T47D (cell line): ENCODE measurements around the gene IDUA.
A peak's percentile ranks its signal among the peaks of the same experiment; 100 is the strongest.

ENCODE experiments used
- DNase-seq, 2 experiments: peaks; one replicate each; pipeline versions ENCODE4 v3.0.0 to v3.0.0-alpha.2; 2011 to 2012; ENCODE audit warnings: low read depth in 1 of 2, low spot score in 1 of 2
- JUND ChIP-seq: IDR thresholded peaks from 2 replicates; pipeline ENCODE4 v1.6.1; 2012; ENCODE audit warnings: low read depth
- in situ Hi-C: cut with HindIII; loops from 2 replicates; pipeline ENCODE4 v1.10.0; 2016; ENCODE audit warnings: low sequenced_read_pairs, low pct_unique_long_range_greater_than_20kb

IDUA gene

GRCh38 chr4:1026115-1026514 lies 39.3 kb downstream of the IDUA start:
- DNase-seq, result peak; percentile 52 to 80
- in situ Hi-C loops, result no loop called here
- no peak for TF ChIP-seq JUND

- in situ Hi-C loops, result no loop called here
- TF ChIP-seq JUND, result no peak
Observed at GRCh38 chr4:1027219-1027914, 40.5 kb downstream of the IDUA start.

GRCh38 chr4:1027915-1028238 lies 41.0 kb downstream of the IDUA start:
- TF ChIP-seq JUND, result no peak
- in situ Hi-C loops, result no loop called here
- no peak for DNase-seq

More at GRCh38 chr4:1027219-1027914, 40.5 kb downstream of the IDUA start:
- DNase-seq, result no peak

- in situ Hi-C loops, result no loop called here
- no peak for TF ChIP-seq JUND
- no peak for DNase-seq
Observed at GRCh38 chr4:1028574-1029220, 41.9 kb downstream of the IDUA start.

GRCh38 chr4:1029529-1029928 lies 42.7 kb downstream of the IDUA start:
- in situ Hi-C loops, result no loop called here
- DNase-seq, result no peak
- TF ChIP-seq JUND, result no peak

GRCh38 chr4:1030031-1030430 lies 43.2 kb downstream of the IDUA start:
- TF ChIP-seq JUND, result no peak
- DNase-seq, result no peak
- in situ Hi-C loops, result no loop called here

- no peak for TF ChIP-seq JUND
- in situ Hi-C loops, result no loop called here
- DNase-seq, result no peak
Observed at GRCh38 chr4:1030559-1030958, 43.7 kb downstream of the IDUA start.

- in situ Hi-C loops, result no loop called here
- no peak for TF ChIP-seq JUND
- no peak for DNase-seq
Observed at GRCh38 chr4:1031346-1031745, 44.5 kb downstream of the IDUA start.

GRCh38 chr4:1031956-1032795 lies 45.3 kb downstream of the IDUA start:
- in situ Hi-C loops, result no loop called here
- peak in 1 of 2 experiments; percentile 31 for DNase-seq
- no peak for TF ChIP-seq JUND

GRCh38 chr4:1032861-1033260 lies 46.0 kb downstream of the IDUA start:
- no peak for DNase-seq
- in situ Hi-C loops, result no loop called here
- no peak for TF ChIP-seq JUND

- no peak for TF ChIP-seq JUND
- in situ Hi-C loops, result no loop called here
- no peak for DNase-seq
Observed at GRCh38 chr4:1033840-1034551, 47.2 kb downstream of the IDUA start.

- no peak for TF ChIP-seq JUND
- in situ Hi-C loops, result no loop called here
- DNase-seq, result no peak
Observed at GRCh38 chr4:1035510-1035909, 48.7 kb downstream of the IDUA start.

- in situ Hi-C loops, result no loop called here
- TF ChIP-seq JUND, result no peak
Observed at GRCh38 chr4:1036095-1036494, 49.3 kb downstream of the IDUA start.

More at GRCh38 chr4:1036095-1036494, 49.3 kb downstream of the IDUA start:
- DNase-seq, result no peak
